ENCODE results near the gene FABP3.

FABP3 gene

GRCh38 chr1:31418626-31419323, 45.9 kb upstream of the FABP3 start:
- Histone ChIP-seq H3K27ac (ENCODE audit: low read length) (no peak overlapping the region), H3K4me1 (ENCODE audit: low read length) (peaks cover 12% of the 10 kb centered on the region), H3K79me2 (ENCODE audit: low read length) (no peaks in the 10 kb centered on the region), H3K4me2 (ENCODE audit: low read depth, low read length) (no peak overlapping the region), H3K9ac (ENCODE audit: low read length) (no peak overlapping the region), H3K4me3 (ENCODE audit: low read length) (no peak overlapping the region), H4K20me1 (ENCODE audit: insufficient read depth, low read length) (no peaks in the 10 kb centered on the region), H3K9me3 (replicated peaks; ENCODE audit: insufficient read depth, low read length) (no peaks in the 10 kb centered on the region), H3K27me3 (replicated peaks; ENCODE audit: insufficient read depth, low read length) (peaks cover 22% of the 10 kb centered on the region), H3K36me3 (replicated peaks; ENCODE audit: insufficient read depth, low read length) (no peaks in the 10 kb centered on the region), H2AFZ (ENCODE audit: low read length) (no peak overlapping the region), H3K9me2 (replicated peaks; ENCODE audit: insufficient read depth, low read length) (no peaks in the 10 kb centered on the region), H3F3A (ENCODE audit: insufficient read depth, low read length) (peaks cover 14% of the 10 kb centered on the region)
- DNase-seq: no peak
- TF ChIP-seq EZH2phosphoT487 (IDR thresholded peaks at IDR 0.05; ENCODE audit: low read length) (no peak), CTCF (IDR thresholded peaks at IDR 0.05; ENCODE audit: low read length) (no peak), EZH2 (optimal IDR thresholded peaks at IDR 0.05; ENCODE audit: low read depth, low read length) (no peak)

GRCh38 chr1:31417148-31417547, 44.3 kb upstream of the FABP3 start:
- no peaks in the 10 kb centered on the region for H3F3A ChIP-seq (ENCODE audit: insufficient read depth, low read length)
- H3K9me2 ChIP-seq (replicated peaks; ENCODE audit: insufficient read depth, low read length): no peaks in the 10 kb centered on the region
- H4K20me1 ChIP-seq (ENCODE audit: insufficient read depth, low read length): no peaks in the 10 kb centered on the region
- no peaks in the 10 kb centered on the region for H3K36me3 ChIP-seq (replicated peaks; ENCODE audit: insufficient read depth, low read length)
- no peak for DNase-seq
- no peaks in the 10 kb centered on the region for H3K79me2 ChIP-seq (ENCODE audit: low read length)
- H2AFZ ChIP-seq (ENCODE audit: low read length): no peak overlapping the region
- peaks cover 26% of the 10 kb centered on the region for H3K27me3 ChIP-seq (replicated peaks; ENCODE audit: insufficient read depth, low read length)
- no peak overlapping the region for H3K4me2 ChIP-seq (ENCODE audit: low read depth, low read length)
- no peaks in the 10 kb centered on the region for H3K4me1 ChIP-seq (ENCODE audit: low read length)
- no peaks in the 10 kb centered on the region for H3K9me3 ChIP-seq (replicated peaks; ENCODE audit: insufficient read depth, low read length)
- no peak overlapping the region for H3K4me3 ChIP-seq (ENCODE audit: low read length)
- H3K9ac ChIP-seq (ENCODE audit: low read length): no peak overlapping the region
- H3K27ac ChIP-seq (ENCODE audit: low read length): no peak overlapping the region
- TF ChIP-seq CTCF (IDR thresholded peaks at IDR 0.05; ENCODE audit: low read length): no peak
- TF ChIP-seq EZH2phosphoT487 (IDR thresholded peaks at IDR 0.05; ENCODE audit: low read length): no peak
- no peak for TF ChIP-seq EZH2 (optimal IDR thresholded peaks at IDR 0.05; ENCODE audit: low read depth, low read length)

- H3K36me3 ChIP-seq (replicated peaks; ENCODE audit: insufficient read depth, low read length): no peaks in the 10 kb centered on the region
- no peaks in the 10 kb centered on the region for H3K9me3 ChIP-seq (replicated peaks; ENCODE audit: insufficient read depth, low read length)
- H3K4me3 ChIP-seq (ENCODE audit: low read length): no peak overlapping the region
- no peak for DNase-seq
- H3K9ac ChIP-seq (ENCODE audit: low read length): no peak overlapping the region
- H3K27me3 ChIP-seq (replicated peaks; ENCODE audit: insufficient read depth, low read length): peaks cover 35% of the 10 kb centered on the region
- no peak overlapping the region for H3K4me2 ChIP-seq (ENCODE audit: low read depth, low read length)
- H3F3A ChIP-seq (ENCODE audit: insufficient read depth, low read length): no peaks in the 10 kb centered on the region
- H3K79me2 ChIP-seq (ENCODE audit: low read length): no peaks in the 10 kb centered on the region
- no peaks in the 10 kb centered on the region for H3K9me2 ChIP-seq (replicated peaks; ENCODE audit: insufficient read depth, low read length)
- H2AFZ ChIP-seq (ENCODE audit: low read length): no peak overlapping the region
- TF ChIP-seq CTCF (IDR thresholded peaks at IDR 0.05; ENCODE audit: low read length) (no peak), EZH2phosphoT487 (IDR thresholded peaks at IDR 0.05; ENCODE audit: low read length) (no peak)
- no peaks in the 10 kb centered on the region for H4K20me1 ChIP-seq (ENCODE audit: insufficient read depth, low read length)
- H3K27ac ChIP-seq (ENCODE audit: low read length): no peak overlapping the region
- H3K4me1 ChIP-seq (ENCODE audit: low read length): no peaks in the 10 kb centered on the region
These were observed 43.3 kb upstream of the FABP3 start for GRCh38 chr1:31416101-31416736.

Measured in MM.1S (cell line).